Measurements from ENCODE around the gene SLIT3.
A peak's percentile ranks its signal among the peaks of the same experiment; 100 is the strongest.

The SLIT3 gene

DNA sequence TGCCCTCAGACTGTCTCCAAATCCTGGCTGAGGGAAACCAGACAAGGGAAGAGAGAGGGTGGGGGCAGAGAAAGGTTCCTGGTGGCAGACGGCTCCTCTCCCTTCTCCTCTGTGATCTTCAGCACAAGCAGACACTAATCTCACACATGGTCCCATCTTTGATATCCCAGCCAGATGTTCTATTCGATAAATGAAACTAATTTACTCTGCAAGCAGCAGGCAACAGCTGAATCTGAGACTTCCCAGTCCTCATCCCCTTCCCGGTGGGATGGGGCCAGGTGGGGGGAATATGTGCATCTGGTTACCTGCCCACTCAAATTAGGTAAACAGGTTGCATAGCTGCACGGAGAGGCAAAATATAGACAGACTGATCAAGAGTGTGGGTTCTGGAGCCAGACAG is 512.8 kb downstream of the SLIT3 start:
- no peak for ATAC-seq

DNA sequence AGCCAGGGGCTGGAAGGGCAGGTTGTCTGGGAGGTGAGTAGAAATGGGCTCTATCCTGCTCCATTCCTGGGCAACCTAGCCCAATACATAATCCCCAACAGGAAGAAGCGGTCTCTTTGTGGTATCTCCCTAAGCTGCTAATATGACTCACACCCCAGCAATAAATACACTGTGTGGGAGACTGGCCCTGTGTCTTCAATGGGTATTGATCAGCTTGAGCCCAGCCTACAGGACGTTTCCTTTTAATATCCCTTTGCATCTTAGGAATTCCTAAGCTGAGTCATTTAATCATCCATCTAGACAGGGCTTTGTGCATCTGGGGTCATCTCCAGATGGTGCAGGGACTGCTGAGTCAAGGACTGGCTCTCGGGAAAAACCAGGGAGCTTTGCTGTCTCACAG is 514.8 kb downstream of the SLIT3 start:
- no peak; the same call in 1 of the 3 replicates for ATAC-seq
- no peak for TF ChIP-seq TCF4 (CRISPR knock-in tag; IDR thresholded peaks at IDR 0.05; ENCODE audit: borderline replicate concordance)

More for the DNA sequence above, 512.8 kb downstream of the SLIT3 start:
- TF ChIP-seq, protein P1, sequence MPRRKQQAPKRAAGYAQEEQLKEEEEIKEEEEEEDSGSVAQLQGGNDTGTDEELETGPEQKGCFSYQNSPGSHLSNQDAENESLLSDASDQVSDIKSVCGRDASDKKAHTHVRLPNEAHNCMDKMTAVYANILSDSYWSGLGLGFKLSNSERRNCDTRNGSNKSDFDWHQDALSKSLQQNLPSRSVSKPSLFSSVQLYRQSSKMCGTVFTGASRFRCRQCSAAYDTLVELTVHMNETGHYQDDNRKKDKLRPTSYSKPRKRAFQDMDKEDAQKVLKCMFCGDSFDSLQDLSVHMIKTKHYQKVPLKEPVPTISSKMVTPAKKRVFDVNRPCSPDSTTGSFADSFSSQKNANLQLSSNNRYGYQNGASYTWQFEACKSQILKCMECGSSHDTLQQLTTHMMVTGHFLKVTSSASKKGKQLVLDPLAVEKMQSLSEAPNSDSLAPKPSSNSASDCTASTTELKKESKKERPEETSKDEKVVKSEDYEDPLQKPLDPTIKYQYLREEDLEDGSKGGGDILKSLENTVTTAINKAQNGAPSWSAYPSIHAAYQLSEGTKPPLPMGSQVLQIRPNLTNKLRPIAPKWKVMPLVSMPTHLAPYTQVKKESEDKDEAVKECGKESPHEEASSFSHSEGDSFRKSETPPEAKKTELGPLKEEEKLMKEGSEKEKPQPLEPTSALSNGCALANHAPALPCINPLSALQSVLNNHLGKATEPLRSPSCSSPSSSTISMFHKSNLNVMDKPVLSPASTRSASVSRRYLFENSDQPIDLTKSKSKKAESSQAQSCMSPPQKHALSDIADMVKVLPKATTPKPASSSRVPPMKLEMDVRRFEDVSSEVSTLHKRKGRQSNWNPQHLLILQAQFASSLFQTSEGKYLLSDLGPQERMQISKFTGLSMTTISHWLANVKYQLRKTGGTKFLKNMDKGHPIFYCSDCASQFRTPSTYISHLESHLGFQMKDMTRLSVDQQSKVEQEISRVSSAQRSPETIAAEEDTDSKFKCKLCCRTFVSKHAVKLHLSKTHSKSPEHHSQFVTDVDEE (CRISPR knock-in tag; IDR thresholded peaks at IDR 0.05) = 0 out of 2 replicates have a peak, but pooled peaks have one; percentile 37
- no peak for TF ChIP-seq ZFP3 (CRISPR knock-in tag; IDR thresholded peaks at IDR 0.05)
- peak; percentile 65; the same call in 1 of the 2 replicates for TF ChIP-seq TCF4 (CRISPR knock-in tag; IDR thresholded peaks at IDR 0.05; ENCODE audit: borderline replicate concordance)

DNA sequence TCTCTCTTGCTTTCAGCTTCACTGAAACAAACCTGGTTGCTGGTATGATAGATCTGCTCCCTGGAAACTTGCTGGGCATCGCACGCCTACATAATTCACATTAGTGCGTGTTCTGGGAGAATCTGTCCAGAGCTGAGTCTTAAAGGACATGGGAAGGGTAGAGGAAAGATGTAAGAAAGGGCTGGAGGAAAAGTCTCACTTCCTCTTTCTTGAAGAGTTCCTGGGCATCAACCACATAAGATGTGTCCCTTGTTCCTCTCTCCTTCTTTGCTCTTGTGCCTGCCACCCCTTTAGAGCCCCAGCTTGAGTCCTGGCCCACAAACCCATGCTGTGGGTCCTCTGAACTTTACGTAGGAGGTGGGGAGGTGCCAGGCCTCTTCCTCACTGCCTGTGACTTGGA is 516.5 kb downstream of the SLIT3 start:
- no peak for ATAC-seq
- TF ChIP-seq, protein P2, sequence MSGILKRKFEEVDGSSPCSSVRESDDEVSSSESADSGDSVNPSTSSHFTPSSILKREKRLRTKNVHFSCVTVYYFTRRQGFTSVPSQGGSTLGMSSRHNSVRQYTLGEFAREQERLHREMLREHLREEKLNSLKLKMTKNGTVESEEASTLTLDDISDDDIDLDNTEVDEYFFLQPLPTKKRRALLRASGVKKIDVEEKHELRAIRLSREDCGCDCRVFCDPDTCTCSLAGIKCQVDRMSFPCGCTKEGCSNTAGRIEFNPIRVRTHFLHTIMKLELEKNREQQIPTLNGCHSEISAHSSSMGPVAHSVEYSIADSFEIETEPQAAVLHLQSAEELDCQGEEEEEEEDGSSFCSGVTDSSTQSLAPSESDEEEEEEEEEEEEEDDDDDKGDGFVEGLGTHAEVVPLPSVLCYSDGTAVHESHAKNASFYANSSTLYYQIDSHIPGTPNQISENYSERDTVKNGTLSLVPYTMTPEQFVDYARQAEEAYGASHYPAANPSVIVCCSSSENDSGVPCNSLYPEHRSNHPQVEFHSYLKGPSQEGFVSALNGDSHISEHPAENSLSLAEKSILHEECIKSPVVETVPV (CRISPR knock-in tag; IDR thresholded peaks at IDR 0.05) = no peak
- no peak for TF ChIP-seq ZNF565 (CRISPR knock-in tag; conservative IDR thresholded peaks at IDR 0.05; ENCODE audit: low read depth)
- no peak for TF ChIP-seq ZC3H10 (CRISPR knock-in tag; IDR thresholded peaks at IDR 0.05)
- TF ChIP-seq ARNTL (CRISPR knock-in tag; IDR thresholded peaks at IDR 0.05; ENCODE audit: borderline replicate concordance, low read depth) = no peak
- no peak for TF ChIP-seq ZNF70 (CRISPR knock-in tag; IDR thresholded peaks at IDR 0.05)
- TF ChIP-seq, protein P3, sequence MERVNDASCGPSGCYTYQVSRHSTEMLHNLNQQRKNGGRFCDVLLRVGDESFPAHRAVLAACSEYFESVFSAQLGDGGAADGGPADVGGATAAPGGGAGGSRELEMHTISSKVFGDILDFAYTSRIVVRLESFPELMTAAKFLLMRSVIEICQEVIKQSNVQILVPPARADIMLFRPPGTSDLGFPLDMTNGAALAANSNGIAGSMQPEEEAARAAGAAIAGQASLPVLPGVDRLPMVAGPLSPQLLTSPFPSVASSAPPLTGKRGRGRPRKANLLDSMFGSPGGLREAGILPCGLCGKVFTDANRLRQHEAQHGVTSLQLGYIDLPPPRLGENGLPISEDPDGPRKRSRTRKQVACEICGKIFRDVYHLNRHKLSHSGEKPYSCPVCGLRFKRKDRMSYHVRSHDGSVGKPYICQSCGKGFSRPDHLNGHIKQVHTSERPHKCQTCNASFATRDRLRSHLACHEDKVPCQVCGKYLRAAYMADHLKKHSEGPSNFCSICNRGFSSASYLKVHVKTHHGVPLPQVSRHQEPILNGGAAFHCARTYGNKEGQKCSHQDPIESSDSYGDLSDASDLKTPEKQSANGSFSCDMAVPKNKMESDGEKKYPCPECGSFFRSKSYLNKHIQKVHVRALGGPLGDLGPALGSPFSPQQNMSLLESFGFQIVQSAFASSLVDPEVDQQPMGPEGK (CRISPR knock-in tag; IDR thresholded peaks at IDR 0.05; ENCODE audit: borderline replicate concordance) = no peak

DNA sequence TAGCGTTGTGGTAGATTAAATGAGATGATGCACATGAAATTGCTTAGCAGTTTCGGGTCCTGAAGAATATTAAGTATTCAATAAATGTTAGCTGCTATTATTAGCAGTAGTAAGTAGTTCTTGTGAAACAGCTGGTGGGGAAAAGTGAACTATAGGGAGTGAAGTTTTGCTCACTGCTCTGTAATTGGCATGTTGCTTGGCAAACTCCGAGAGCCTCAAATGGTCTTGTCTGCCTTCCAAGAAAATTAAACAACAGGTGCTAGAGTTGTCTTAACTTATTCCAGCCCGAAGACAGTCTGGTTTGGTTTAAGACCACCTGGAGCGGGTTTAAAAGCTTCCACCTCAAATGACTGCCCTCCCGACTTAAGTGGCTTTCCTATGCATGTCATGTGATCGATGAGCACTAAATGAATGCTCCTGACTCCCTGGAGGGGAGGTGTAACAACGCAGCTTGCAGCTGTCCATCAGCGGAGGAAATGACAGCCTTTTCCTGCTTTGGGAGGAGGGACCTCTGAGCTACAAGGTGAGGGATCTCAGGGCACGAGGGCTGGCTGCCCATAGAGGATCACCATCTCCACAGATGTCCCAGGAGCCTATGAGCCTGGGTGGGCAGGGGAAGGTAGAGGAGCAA is 518.9 kb downstream of the SLIT3 start:
- ATAC-seq = no peak
- TF ChIP-seq ZC3H10 (CRISPR knock-in tag; IDR thresholded peaks at IDR 0.05) (no peak), ZNF70 (CRISPR knock-in tag; IDR thresholded peaks at IDR 0.05) (no peak), PPARA (CRISPR knock-in tag; IDR thresholded peaks at IDR 0.05; ENCODE audit: borderline replicate concordance) (no peak), RARB (CRISPR knock-in tag; IDR thresholded peaks at IDR 0.05) (no peak)

DNA sequence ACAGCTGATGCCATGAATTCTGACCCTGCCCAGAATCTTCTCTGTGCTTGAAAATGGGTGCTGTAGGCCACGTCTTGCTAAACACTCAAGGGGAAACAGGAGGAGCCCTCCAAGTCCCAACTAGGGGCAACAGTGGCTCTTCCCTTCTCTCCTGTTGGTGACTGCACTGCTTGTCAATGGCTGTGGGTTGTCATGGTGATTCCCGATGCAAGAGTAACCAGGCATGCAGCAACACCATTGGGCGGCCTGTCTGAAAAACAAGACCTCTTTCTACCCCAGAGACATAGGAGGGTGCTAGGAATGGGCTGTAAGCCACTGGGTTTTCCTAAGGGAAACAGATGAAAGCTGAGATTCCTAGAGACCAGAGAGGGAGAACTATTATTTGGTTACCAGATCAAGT is 520.1 kb downstream of the SLIT3 start:
- TF ChIP-seq, protein P4, sequence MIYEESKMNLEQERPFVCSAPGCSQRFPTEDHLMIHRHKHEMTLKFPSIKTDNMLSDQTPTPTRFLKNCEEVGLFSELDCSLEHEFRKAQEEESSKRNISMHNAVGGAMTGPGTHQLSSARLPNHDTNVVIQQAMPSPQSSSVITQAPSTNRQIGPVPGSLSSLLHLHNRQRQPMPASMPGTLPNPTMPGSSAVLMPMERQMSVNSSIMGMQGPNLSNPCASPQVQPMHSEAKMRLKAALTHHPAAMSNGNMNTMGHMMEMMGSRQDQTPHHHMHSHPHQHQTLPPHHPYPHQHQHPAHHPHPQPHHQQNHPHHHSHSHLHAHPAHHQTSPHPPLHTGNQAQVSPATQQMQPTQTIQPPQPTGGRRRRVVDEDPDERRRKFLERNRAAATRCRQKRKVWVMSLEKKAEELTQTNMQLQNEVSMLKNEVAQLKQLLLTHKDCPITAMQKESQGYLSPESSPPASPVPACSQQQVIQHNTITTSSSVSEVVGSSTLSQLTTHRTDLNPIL (CRISPR knock-in tag; IDR thresholded peaks at IDR 0.05; ENCODE audit: low read depth) = no peak
- TF ChIP-seq, protein P1 (CRISPR knock-in tag; IDR thresholded peaks at IDR 0.05) = no peak
- TF ChIP-seq ZFP30 (CRISPR knock-in tag; IDR thresholded peaks at IDR 0.05) (no peak), ZFP3 (CRISPR knock-in tag; IDR thresholded peaks at IDR 0.05) (no peak), ARNTL (CRISPR knock-in tag; IDR thresholded peaks at IDR 0.05; ENCODE audit: borderline replicate concordance, low read depth) (no peak), BACH2 (CRISPR knock-in tag; IDR thresholded peaks at IDR 0.05; ENCODE audit: borderline replicate concordance) (no peak), ZC3H10 (CRISPR knock-in tag; IDR thresholded peaks at IDR 0.05) (no peak), OSR1 (CRISPR knock-in tag; IDR thresholded peaks at IDR 0.05) (no peak), RARB (CRISPR knock-in tag; IDR thresholded peaks at IDR 0.05) (no peak), ZNF70 (CRISPR knock-in tag; IDR thresholded peaks at IDR 0.05) (no peak), ESRRG (CRISPR knock-in tag; IDR thresholded peaks at IDR 0.05) (no peak), GLIS3 (CRISPR knock-in tag; IDR thresholded peaks at IDR 0.05) (no peak)
- TF ChIP-seq, protein P5, sequence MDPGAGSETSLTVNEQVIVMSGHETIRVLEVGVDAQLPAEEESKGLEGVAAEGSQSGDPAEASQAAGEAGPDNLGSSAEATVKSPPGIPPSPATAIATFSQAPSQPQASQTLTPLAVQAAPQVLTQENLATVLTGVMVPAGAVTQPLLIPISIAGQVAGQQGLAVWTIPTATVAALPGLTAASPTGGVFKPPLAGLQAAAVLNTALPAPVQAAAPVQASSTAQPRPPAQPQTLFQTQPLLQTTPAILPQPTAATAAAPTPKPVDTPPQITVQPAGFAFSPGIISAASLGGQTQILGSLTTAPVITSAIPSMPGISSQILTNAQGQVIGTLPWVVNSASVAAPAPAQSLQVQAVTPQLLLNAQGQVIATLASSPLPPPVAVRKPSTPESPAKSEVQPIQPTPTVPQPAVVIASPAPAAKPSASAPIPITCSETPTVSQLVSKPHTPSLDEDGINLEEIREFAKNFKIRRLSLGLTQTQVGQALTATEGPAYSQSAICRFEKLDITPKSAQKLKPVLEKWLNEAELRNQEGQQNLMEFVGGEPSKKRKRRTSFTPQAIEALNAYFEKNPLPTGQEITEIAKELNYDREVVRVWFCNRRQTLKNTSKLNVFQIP (CRISPR knock-in tag; IDR thresholded peaks at IDR 0.05; ENCODE audit: borderline replicate concordance, low read depth) = no peak
- TF ChIP-seq, protein P3 (CRISPR knock-in tag; IDR thresholded peaks at IDR 0.05; ENCODE audit: borderline replicate concordance) = no peak
- ATAC-seq = no peak

All from SK-N-SH treated with all-trans-retinoic acid at 6 μM for 48 hours (cell line).